PFSK-1 (cell line): ENCODE results near the gene NAA15.

ENCODE experiments used
- POLR2AphosphoS5 ChIP-seq: IDR thresholded peaks from 2 replicates; pipeline ENCODE4 v1.6.1; 2012; ENCODE audit warnings: low read depth, mild to moderate bottlenecking, control low read depth, low read length, moderate library complexity
- SIN3A ChIP-seq: IDR thresholded peaks from 2 replicates; pipeline ENCODE4 v1.6.1; 2012; ENCODE audit warnings: mild to moderate bottlenecking, low read length, moderate library complexity, borderline replicate concordance; ENCODE audit not compliant: insufficient read depth
- TAF1 ChIP-seq: IDR thresholded peaks from 2 replicates; pipeline ENCODE4 v1.6.1; 2012; ENCODE audit warnings: low read length, control low read depth, borderline replicate concordance; ENCODE audit not compliant: insufficient read depth

DNA sequence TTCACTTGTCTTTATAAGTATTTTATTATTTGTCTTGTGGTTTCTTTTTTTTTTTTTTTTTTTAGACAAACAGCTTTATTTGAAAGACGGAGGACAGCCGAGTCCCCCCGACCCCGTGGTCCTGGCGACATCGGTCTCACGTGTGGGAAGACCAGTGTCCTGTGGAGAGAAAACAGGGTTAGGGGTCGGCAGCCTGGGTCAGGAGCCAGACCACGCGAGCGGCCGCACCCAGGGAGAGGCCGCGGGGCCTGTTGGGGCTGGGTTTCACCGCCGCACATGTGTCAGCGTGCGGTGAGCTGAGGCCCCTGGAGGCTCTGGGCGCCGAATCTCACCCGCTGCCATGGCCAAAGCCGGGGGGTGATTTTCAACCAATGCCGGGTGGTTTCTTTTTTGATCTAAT, 134.8 kb downstream of the NAA15 start:
- TF ChIP-seq POLR2AphosphoS5 = no peak
- TF ChIP-seq TAF1 = no peak
- no peak for TF ChIP-seq SIN3A
